Activated naive CD8-positive, alpha-beta T cell treated with anti-CD3 and anti-CD28 coated beads, Interleukin-2, amount 50 U/mL, for 24 hours (primary cell): Measurements from ENCODE around the gene SDF2L1.

Source experiments
- ATAC-seq: fragments of 150-1000 bp; cut with Tn5 transposase; one replicate; pipeline ENCODE4 v1.10.0; 2021
- DNase-seq: peaks from one replicate; pipeline ENCODE4 v3.0.0; 2021
- H3K27ac Mint-ChIP-seq: one replicate; pipeline ENCODE4 v1.8.0; 2021; ENCODE audit warnings: mild to moderate bottlenecking, mixed read lengths
- H3K27me3 Mint-ChIP-seq: one replicate; pipeline ENCODE4 v1.8.0; 2021; ENCODE audit warnings: mixed read lengths
- H3K36me3 Mint-ChIP-seq: one replicate; pipeline ENCODE4 v1.8.0; 2021; ENCODE audit warnings: low read depth, mixed read lengths
- H3K4me1 Mint-ChIP-seq: one replicate; pipeline ENCODE4 v1.8.0; 2021; ENCODE audit warnings: mixed read lengths
- H3K4me3 Mint-ChIP-seq: one replicate; pipeline ENCODE4 v1.8.0; 2021; ENCODE audit warnings: mild to moderate bottlenecking, moderate library complexity, mixed read lengths
- H3K9me3 Mint-ChIP-seq: one replicate; pipeline ENCODE4 v1.8.0; 2021; ENCODE audit warnings: mixed read lengths

Gene SDF2L1

GRCh38 chr22:21679383-21679782 lies 37.3 kb downstream of the SDF2L1 start:
- Mint-ChIP-seq H3K9me3 (no peaks in the 10 kb centered on the region), H3K27me3 (no peaks in the 10 kb centered on the region), H3K36me3 (peaks cover 30% of the 10 kb centered on the region), H3K4me1 (peaks cover 1% of the 10 kb centered on the region), H3K4me3 (no peak overlapping the region), H3K27ac (no peak overlapping the region)
- DNase-seq: no peak
- ATAC-seq: no peak

- Mint-ChIP-seq H3K4me3 (no peak overlapping the region), H3K27ac (no peak overlapping the region), H3K9me3 (no peaks in the 10 kb centered on the region), H3K27me3 (no peaks in the 10 kb centered on the region), H3K36me3 (peaks cover 16% of the 10 kb centered on the region), H3K4me1 (peaks cover 1% of the 10 kb centered on the region)
- no peak for ATAC-seq
- no peak for DNase-seq
These were observed 38.9 kb downstream of the SDF2L1 start for GRCh38 chr22:21680830-21681565.

GRCh38 chr22:21681566-21682370 lies 39.7 kb downstream of the SDF2L1 start:
- Mint-ChIP-seq H3K9me3 (no peaks in the 10 kb centered on the region), H3K27me3 (no peaks in the 10 kb centered on the region), H3K36me3 (peaks cover 10% of the 10 kb centered on the region), H3K4me1 (peaks cover 1% of the 10 kb centered on the region), H3K4me3 (no peak overlapping the region), H3K27ac (no peak overlapping the region)
- DNase-seq (no peak), ATAC-seq (no peak)

GRCh38 chr22:21682385-21683175 lies 40.5 kb downstream of the SDF2L1 start:
- no peak overlapping the region for H3K27ac Mint-ChIP-seq
- peaks cover 1% of the 10 kb centered on the region for H3K4me1 Mint-ChIP-seq
- no peak overlapping the region for H3K4me3 Mint-ChIP-seq
- peaks cover 9% of the 10 kb centered on the region for H3K36me3 Mint-ChIP-seq
- H3K9me3 Mint-ChIP-seq: no peaks in the 10 kb centered on the region
- H3K27me3 Mint-ChIP-seq: no peaks in the 10 kb centered on the region
- ATAC-seq: no peak
- DNase-seq: no peak

GRCh38 chr22:21683401-21683811 lies 41.3 kb downstream of the SDF2L1 start:
- peaks cover 1% of the 10 kb centered on the region for H3K4me1 Mint-ChIP-seq
- H3K9me3 Mint-ChIP-seq: no peaks in the 10 kb centered on the region
- H3K27ac Mint-ChIP-seq: no peak overlapping the region
- H3K4me3 Mint-ChIP-seq: no peak overlapping the region
- peaks cover 4% of the 10 kb centered on the region for H3K36me3 Mint-ChIP-seq
- no peaks in the 10 kb centered on the region for H3K27me3 Mint-ChIP-seq
- ATAC-seq (no peak), DNase-seq (no peak)

GRCh38 chr22:21684492-21685163 lies 42.5 kb downstream of the SDF2L1 start:
- H3K27me3 Mint-ChIP-seq: no peaks in the 10 kb centered on the region
- DNase-seq (no peak), ATAC-seq (no peak)
- peaks cover 3% of the 10 kb centered on the region for H3K36me3 Mint-ChIP-seq
- peaks cover 9% of the 10 kb centered on the region for H3K4me1 Mint-ChIP-seq
- H3K9me3 Mint-ChIP-seq: no peaks in the 10 kb centered on the region
- H3K4me3 Mint-ChIP-seq: no peak overlapping the region
- H3K27ac Mint-ChIP-seq: no peak overlapping the region

- peaks cover 14% of the 10 kb centered on the region for H3K4me1 Mint-ChIP-seq
- no peak overlapping the region for H3K4me3 Mint-ChIP-seq
- no peaks in the 10 kb centered on the region for H3K9me3 Mint-ChIP-seq
- H3K27me3 Mint-ChIP-seq: no peaks in the 10 kb centered on the region
- no peak for DNase-seq
- peaks cover 6% of the 10 kb centered on the region for H3K36me3 Mint-ChIP-seq
- H3K27ac Mint-ChIP-seq: no peak overlapping the region
- ATAC-seq: no peak
These were observed 43.0 kb downstream of the SDF2L1 start for GRCh38 chr22:21685164-21685513.

- H3K27me3 Mint-ChIP-seq: no peaks in the 10 kb centered on the region
- no peak overlapping the region for H3K4me3 Mint-ChIP-seq
- no peak overlapping the region for H3K27ac Mint-ChIP-seq
- H3K36me3 Mint-ChIP-seq: peaks cover 11% of the 10 kb centered on the region
- H3K9me3 Mint-ChIP-seq: no peaks in the 10 kb centered on the region
- H3K4me1 Mint-ChIP-seq: peaks cover 24% of the 10 kb centered on the region
- ATAC-seq (no peak), DNase-seq (no peak)
These were observed 44.1 kb downstream of the SDF2L1 start for GRCh38 chr22:21686193-21686608.

- DNase-seq (no peak), ATAC-seq (no peak)
- no peaks in the 10 kb centered on the region for H3K9me3 Mint-ChIP-seq
- H3K4me1 Mint-ChIP-seq: peaks cover 24% of the 10 kb centered on the region
- no peak overlapping the region for H3K27ac Mint-ChIP-seq
- H3K36me3 Mint-ChIP-seq: peaks cover 14% of the 10 kb centered on the region
- H3K27me3 Mint-ChIP-seq: no peaks in the 10 kb centered on the region
- no peak overlapping the region for H3K4me3 Mint-ChIP-seq
These were observed 44.7 kb downstream of the SDF2L1 start for GRCh38 chr22:21686634-21687393.

- no peak for ATAC-seq
- no peaks in the 10 kb centered on the region for H3K9me3 Mint-ChIP-seq
- peaks cover 15% of the 10 kb centered on the region for H3K36me3 Mint-ChIP-seq
- no peak overlapping the region for H3K4me3 Mint-ChIP-seq
- H3K27me3 Mint-ChIP-seq: no peaks in the 10 kb centered on the region
- peaks cover 24% of the 10 kb centered on the region for H3K4me1 Mint-ChIP-seq
- no peak for DNase-seq
- no peak overlapping the region for H3K27ac Mint-ChIP-seq
These were observed 45.7 kb downstream of the SDF2L1 start for GRCh38 chr22:21687685-21688259.

- no peaks in the 10 kb centered on the region for H3K9me3 Mint-ChIP-seq
- H3K4me3 Mint-ChIP-seq: no peak overlapping the region
These were observed 46.2 kb downstream of the SDF2L1 start for GRCh38 chr22:21688341-21688705.

GRCh38 chr22:21688706-21689381 lies 46.7 kb downstream of the SDF2L1 start:
- Mint-ChIP-seq H3K9me3 (no peaks in the 10 kb centered on the region), H3K36me3 (peaks cover 14% of the 10 kb centered on the region), H3K4me1 (peaks cover 24% of the 10 kb centered on the region), H3K27me3 (no peaks in the 10 kb centered on the region), H3K4me3 (no peak overlapping the region), H3K27ac (no peak overlapping the region)
- ATAC-seq (no peak), DNase-seq (no peak)

More at GRCh38 chr22:21688341-21688705, 46.2 kb downstream of the SDF2L1 start:
- Mint-ChIP-seq H3K27ac (no peak overlapping the region), H3K4me1 (peaks cover 24% of the 10 kb centered on the region), H3K27me3 (no peaks in the 10 kb centered on the region), H3K36me3 (peaks cover 15% of the 10 kb centered on the region)
- DNase-seq (no peak), ATAC-seq (no peak)

- peak; percentile 83 for ATAC-seq
- Mint-ChIP-seq H3K36me3 (peaks cover 15% of the 10 kb centered on the region), H3K4me1 (peaks cover 24% of the 10 kb centered on the region), H3K27ac (peak overlapping the region; percentile 92), H3K9me3 (no peaks in the 10 kb centered on the region), H3K4me3 (peak overlapping the region; percentile 39), H3K27me3 (no peaks in the 10 kb centered on the region)
- DNase-seq: peak; percentile 41
These were observed 48.3 kb downstream of the SDF2L1 start for GRCh38 chr22:21690401-21690801.
